Skeletal muscle tissue (tissue), 4 donors: ENCODE data around the gene LARGE1. TPM values are rescaled to one million over a fixed set of nuclear protein-coding genes. Genes with fewer than 3 reads are reported as not detected.
"Not testable (repeated sequence)": the region's sequence is repeated elsewhere in the genome, so short reads cannot be mapped to it uniquely, and the experiment has no call there.

Source experiments
- H3K27ac ChIP-seq: one replicate; pipeline ENCODE4 v1.7.0; 2013; ENCODE audit warnings: mild to moderate bottlenecking, low read depth, low read length, inconsistent platforms
- H3K27me3 ChIP-seq, 3 donors: one replicate each; pipeline ENCODE4 v1.7.0; 2013; ENCODE audit warnings: low read length in 3 of 3; ENCODE audit not compliant: control insufficient read depth in 3 of 3, insufficient read depth in 3 of 3
- H3K36me3 ChIP-seq, 3 donors: one replicate each; pipeline ENCODE4 v1.7.0; 2013; ENCODE audit warnings: low read length in 3 of 3; ENCODE audit not compliant: control insufficient read depth in 3 of 3, insufficient read depth in 3 of 3
- H3K4me1 ChIP-seq, 3 donors: one replicate each; pipeline ENCODE4 v1.7.0; 2013; ENCODE audit warnings: low read length in 3 of 3, mild to moderate bottlenecking in 3 of 3; ENCODE audit not compliant: control insufficient read depth in 3 of 3, insufficient read depth in 3 of 3
- H3K4me3 ChIP-seq, 3 donors: one replicate each; pipeline ENCODE4 v1.7.0; 2013; ENCODE audit warnings: low read length in 3 of 3
- H3K9ac ChIP-seq, 3 donors: one replicate each; pipeline ENCODE4 v1.7.0; 2013; ENCODE audit warnings: low read length in 3 of 3, mild to moderate bottlenecking in 3 of 3, moderate library complexity in 2 of 3, low read depth in 1 of 3
- H3K9me3 ChIP-seq, 3 donors: one replicate each; pipeline ENCODE4 v1.7.0; 2013; ENCODE audit warnings: low read length in 3 of 3; ENCODE audit not compliant: control insufficient read depth in 3 of 3
- total RNA-seq: library from RNA; depleted of rRNA; stranded (reverse); fragments of >200 nt; gene quantifications from one replicate; pipeline ENCODE4 v1.2.3, GENCODE V29; 2014
- donor health status: Osteomylitis.

The LARGE1 gene
- total RNA-seq, 1 donor from 2014 or later: 12.5 TPM

GRCh38 chr22:33385611-33386010 lies 534.7 kb downstream of the LARGE1 start:
- Histone ChIP-seq H3K27me3 (no peaks in the 10 kb centered on the region), H3K4me1 (no peaks in the 10 kb centered on the region), H3K9ac (no peak overlapping the region)

GRCh38 chr22:33382436-33382835 lies 537.8 kb downstream of the LARGE1 start:
- Histone ChIP-seq H3K4me3 (no peak overlapping the region), H3K27ac (no peak overlapping the region), H3K27me3 (no peaks in the 10 kb centered on the region), H3K4me1 (no peaks in the 10 kb centered on the region), H3K9me3 (no peaks in the 10 kb centered on the region), H3K9ac (no peak overlapping the region), H3K36me3 (peaks cover 0 to 14% (median 7%) of the 10 kb centered on the region in 3 donors)

More at GRCh38 chr22:33385611-33386010, 534.7 kb downstream of the LARGE1 start:
- H3K36me3 ChIP-seq: peaks cover 0 to 14% (median 7%) of the 10 kb centered on the region in 3 donors
- no peak overlapping the region for H3K27ac ChIP-seq
- H3K9me3 ChIP-seq: no peaks in the 10 kb centered on the region
- no peak overlapping the region for H3K4me3 ChIP-seq

GRCh38 chr22:33381531-33382406 lies 538.5 kb downstream of the LARGE1 start:
- no peak overlapping the region for H3K9ac ChIP-seq
- peaks cover 0 to 14% (median 7%) of the 10 kb centered on the region in 3 donors for H3K36me3 ChIP-seq
- H3K27ac ChIP-seq: no peak overlapping the region
- no peaks in the 10 kb centered on the region for H3K27me3 ChIP-seq
- no peak overlapping the region for H3K4me3 ChIP-seq
- no peaks in the 10 kb centered on the region for H3K4me1 ChIP-seq
- H3K9me3 ChIP-seq: no peaks in the 10 kb centered on the region

- Histone ChIP-seq H3K27ac (no peak overlapping the region), H3K4me3 (no peak overlapping the region), H3K36me3 (peaks cover 0 to 14% (median 7%) of the 10 kb centered on the region in 3 donors), H3K27me3 (no peaks in the 10 kb centered on the region), H3K9me3 (no peaks in the 10 kb centered on the region), H3K9ac (no peak overlapping the region), H3K4me1 (no peaks in the 10 kb centered on the region)
These were observed 539.3 kb downstream of the LARGE1 start for GRCh38 chr22:33380789-33381530.

- H3K9ac ChIP-seq: no peak overlapping the region
- no peaks in the 10 kb centered on the region for H3K27me3 ChIP-seq
- H3K9me3 ChIP-seq: no peaks in the 10 kb centered on the region
- peaks cover 0 to 14% (median 7%) of the 10 kb centered on the region in 3 donors for H3K36me3 ChIP-seq
- H3K4me1 ChIP-seq: no peaks in the 10 kb centered on the region
- H3K27ac ChIP-seq: no peak overlapping the region
- H3K4me3 ChIP-seq: no peak overlapping the region
These were observed 540.4 kb downstream of the LARGE1 start for GRCh38 chr22:33379836-33380235.

GRCh38 chr22:33372875-33373274 lies 547.4 kb downstream of the LARGE1 start:
- no peaks in the 10 kb centered on the region for H3K36me3 ChIP-seq
- H3K9ac ChIP-seq: no peak overlapping the region
- H3K27me3 ChIP-seq: no peaks in the 10 kb centered on the region
- no peak overlapping the region for H3K27ac ChIP-seq
- H3K4me1 ChIP-seq: no peaks in the 10 kb centered on the region
- no peaks in the 10 kb centered on the region for H3K9me3 ChIP-seq
- no peak overlapping the region for H3K4me3 ChIP-seq

GRCh38 chr22:33363256-33363655 lies 557.0 kb downstream of the LARGE1 start:
- H3K9ac ChIP-seq, H3K4me1 ChIP-seq, H3K4me3 ChIP-seq, H3K36me3 ChIP-seq, H3K9me3 ChIP-seq, H3K27me3 ChIP-seq, H3K27ac ChIP-seq: not testable (repeated sequence)

- Histone ChIP-seq H3K27me3 (no peaks in the 10 kb centered on the region), H3K36me3 (no peaks in the 10 kb centered on the region), H3K4me3 (no peak overlapping the region), H3K27ac (no peak overlapping the region), H3K9me3 (no peaks in the 10 kb centered on the region), H3K9ac (no peak overlapping the region), H3K4me1 (no peaks in the 10 kb centered on the region)
These were observed 557.6 kb downstream of the LARGE1 start for GRCh38 chr22:33362702-33363101.

GRCh38 chr22:33361581-33361980 lies 558.7 kb downstream of the LARGE1 start:
- Histone ChIP-seq H3K4me1 (no peaks in the 10 kb centered on the region), H3K27me3 (no peaks in the 10 kb centered on the region), H3K36me3 (no peaks in the 10 kb centered on the region), H3K9me3 (no peaks in the 10 kb centered on the region), H3K27ac (no peak overlapping the region), H3K4me3 (no peak overlapping the region), H3K9ac (no peak overlapping the region)

- Histone ChIP-seq H3K27ac (no peak overlapping the region), H3K27me3 (no peaks in the 10 kb centered on the region), H3K4me3 (no peak overlapping the region), H3K9me3 (no peaks in the 10 kb centered on the region), H3K9ac (no peak overlapping the region), H3K36me3 (no peaks in the 10 kb centered on the region), H3K4me1 (no peaks in the 10 kb centered on the region)
These were observed 562.3 kb downstream of the LARGE1 start for GRCh38 chr22:33357981-33358399.
